Measurements from ENCODE around the gene TDRD6.

The TDRD6 gene

DNA sequence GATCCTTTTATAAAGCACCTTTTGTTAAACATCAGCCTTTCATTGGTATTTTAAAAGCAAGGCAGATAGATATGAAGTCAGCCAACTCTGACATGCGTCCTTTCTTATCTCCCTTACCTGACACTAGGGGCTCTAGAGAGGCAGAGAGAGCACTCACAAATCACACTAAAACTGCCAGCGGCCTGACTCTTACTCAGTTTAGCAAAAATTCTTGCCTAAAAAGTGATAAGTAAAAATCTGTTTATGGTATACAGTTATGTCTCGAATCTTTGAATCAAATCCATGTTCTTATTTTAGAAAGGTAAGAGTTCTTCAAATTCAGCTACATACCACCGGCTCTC is 10.4 kb upstream of the TDRD6 start:
- peak; percentile 9 for DNase-seq (ENCODE audit: low read depth, low spot score)

DNA sequence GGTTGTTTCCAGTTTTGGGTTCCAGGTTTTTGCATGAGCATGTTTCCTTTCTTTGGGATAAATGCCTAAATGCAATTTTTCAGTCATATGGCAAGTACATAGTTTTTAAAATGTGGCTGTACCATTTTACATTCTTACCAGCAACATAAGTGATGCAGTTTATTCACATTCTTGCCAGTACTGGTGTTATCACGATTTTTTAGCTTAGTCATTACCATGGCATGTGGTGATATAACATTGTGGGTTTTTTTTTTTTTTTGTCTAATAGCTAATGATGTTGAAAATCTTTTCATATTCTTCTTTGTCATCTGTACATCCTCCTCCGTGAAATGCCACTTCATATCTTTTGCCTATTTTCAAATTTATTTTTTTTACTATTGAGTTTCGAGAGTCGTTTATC is 2.9 kb upstream of the TDRD6 start:
- no peak for DNase-seq (ENCODE audit: low read depth, low spot score)

DNA sequence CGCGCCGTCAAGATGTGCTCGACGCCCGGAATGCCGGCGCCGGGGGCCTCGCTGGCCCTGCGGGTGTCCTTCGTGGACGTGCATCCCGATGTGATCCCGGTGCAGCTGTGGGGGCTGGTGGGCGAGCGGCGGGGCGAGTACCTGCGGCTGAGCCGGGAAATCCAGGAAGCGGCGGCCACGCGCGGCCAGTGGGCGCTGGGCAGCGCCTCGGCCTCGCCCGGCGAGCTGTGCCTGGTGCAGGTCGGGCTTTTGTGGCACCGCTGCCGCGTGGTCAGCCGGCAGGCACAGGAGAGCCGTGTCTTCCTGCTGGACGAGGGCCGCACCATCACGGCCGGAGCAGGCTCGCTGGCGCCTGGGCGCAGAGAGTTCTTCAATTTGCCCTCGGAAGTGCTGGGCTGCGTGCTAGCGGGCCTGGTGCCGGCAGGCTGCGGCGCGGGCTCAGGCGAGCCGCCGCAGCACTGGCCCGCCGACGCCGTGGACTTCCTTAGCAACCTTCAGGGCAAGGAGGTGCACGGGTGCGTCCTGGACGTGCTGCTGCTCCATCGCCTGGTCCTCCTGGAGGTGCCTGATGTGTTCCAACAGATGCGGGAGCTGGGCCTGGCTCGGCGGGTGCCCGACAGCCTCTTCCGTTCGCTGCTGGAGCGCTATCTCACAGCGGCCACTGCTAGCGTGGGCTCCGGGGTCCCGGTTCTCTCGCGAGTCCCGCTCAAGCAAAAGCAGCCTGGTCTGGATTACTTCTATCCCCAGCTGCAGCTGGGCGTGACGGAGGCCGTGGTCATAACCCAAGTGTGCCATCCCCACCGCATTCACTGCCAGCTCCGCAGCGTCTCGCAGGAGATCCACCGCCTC is 656 bp downstream of the TDRD6 start:
- no peak for DNase-seq (ENCODE audit: low read depth, low spot score)

DNA sequence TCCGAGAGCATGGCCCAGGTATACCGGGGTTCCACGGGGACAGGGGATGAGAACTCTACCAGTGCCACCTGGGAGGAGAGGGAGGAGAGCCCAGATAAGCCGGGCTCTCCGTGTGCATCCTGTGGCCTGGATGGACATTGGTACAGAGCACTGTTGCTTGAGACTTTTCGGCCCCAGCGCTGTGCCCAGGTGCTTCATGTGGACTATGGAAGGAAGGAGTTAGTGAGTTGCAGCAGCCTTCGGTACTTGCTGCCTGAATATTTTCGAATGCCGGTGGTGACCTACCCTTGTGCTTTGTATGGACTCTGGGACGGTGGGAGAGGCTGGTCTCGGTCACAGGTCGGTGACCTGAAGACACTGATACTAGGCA is 1.3 kb downstream of the TDRD6 start:
- no peak for DNase-seq (ENCODE audit: low read depth, low spot score)

DNA sequence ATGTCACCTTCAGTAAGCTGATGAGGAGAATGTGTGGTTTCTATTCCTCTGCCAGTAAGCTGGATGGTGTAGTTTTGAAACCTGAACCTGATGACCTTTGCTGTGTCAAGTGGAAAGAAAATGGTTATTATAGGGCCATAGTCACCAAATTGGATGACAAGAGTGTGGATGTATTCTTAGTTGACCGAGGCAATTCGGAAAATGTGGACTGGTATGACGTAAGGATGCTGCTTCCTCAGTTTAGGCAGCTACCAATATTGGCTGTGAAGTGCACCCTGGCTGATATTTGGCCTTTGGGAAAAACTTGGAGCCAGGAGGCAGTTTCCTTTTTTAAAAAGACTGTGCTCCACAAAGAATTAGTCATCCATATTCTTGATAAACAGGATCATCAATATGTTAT is 2.0 kb downstream of the TDRD6 start:
- DNase-seq (ENCODE audit: low read depth, low spot score) = no peak

DNA sequence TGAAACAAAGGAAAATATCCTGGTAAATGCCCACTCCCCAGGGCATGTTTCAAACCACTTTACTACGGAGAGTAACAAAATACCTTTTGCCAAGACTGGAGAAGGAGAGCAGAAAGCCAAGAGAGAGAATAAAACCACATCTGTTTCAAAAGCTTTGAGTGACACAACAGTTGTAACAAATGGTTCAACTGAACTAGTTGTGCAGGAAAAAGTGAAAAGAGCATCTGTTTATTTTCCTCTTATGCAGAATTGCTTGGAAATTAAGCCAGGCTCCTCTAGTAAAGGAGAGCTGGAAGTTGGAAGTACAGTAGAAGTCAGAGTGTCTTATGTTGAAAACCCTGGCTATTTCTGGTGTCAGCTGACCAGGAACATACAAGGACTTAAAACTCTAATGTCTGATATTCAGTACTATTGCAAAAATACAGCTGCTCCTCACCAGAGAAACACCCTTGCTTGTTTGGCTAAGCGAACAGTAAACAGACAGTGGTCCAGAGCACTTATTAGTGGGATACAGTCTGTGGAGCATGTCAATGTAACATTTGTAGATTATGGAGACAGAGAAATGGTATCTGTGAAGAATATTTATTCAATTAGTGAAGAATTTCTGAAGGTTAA is 2.6 kb downstream of the TDRD6 start:
- DNase-seq (ENCODE audit: low read depth, low spot score) = no peak

DNA sequence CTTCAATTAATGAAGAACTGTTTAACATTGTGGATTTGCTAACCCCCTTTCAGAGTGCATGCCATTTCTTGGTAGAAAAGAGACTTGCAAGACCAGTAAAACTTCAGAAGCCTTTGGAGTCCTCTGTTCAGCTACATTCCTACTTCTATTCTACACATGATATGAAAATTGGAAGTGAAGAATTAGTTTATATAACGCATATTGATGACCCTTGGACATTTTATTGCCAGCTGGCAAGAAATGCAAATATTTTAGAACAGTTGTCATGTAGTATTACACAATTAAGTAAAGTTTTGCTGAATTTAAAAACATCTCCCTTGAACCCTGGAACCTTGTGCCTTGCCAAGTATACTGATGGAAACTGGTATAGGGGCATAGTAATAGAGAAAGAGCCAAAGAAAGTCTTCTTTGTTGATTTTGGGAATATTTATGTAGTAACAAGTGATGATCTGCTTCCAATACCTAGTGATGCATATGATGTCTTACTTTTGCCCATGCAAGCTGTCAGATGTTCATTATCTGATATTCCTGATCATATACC is 3.3 kb downstream of the TDRD6 start:
- no peak for DNase-seq (ENCODE audit: low read depth, low spot score)

DNA sequence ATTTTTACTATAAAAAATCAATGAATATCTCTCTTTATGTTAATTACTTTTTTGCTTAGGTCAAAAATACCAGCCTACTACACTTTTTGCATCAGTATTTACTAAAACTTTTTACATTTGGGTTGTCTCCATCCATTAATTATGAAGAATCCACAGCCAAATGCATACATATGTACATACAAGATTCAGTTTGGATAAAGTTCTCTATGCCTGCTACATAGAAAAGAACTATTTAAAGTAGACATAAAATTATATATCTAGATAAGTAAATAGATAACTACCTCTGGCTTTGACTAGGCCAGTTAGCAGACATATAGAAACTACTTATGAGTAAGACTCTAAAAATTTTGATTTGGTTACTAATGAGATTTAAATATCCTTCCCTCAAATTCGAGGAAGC is 12.3 kb downstream of the TDRD6 start:
- no peak for DNase-seq (ENCODE audit: low read depth, low spot score)

DNA sequence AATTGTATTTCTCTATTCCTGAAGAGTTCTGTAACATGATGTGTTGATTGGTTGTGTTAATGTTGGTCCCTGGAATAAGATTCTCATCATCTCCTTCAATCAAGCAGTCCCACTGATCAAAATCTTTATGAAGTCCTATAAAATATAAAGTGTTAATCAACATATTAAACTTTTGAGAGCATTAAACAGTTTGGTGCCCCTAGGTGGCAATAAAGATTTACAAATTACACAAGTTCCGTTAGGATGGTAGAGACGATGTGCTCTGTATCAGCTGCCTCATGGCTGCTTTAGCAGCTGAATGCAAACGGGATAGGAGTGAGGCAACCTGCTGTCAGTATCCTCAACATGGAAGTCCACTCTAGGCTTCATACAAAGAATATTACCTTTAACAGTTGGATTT is 16.9 kb downstream of the TDRD6 start:
- no peak for DNase-seq (ENCODE audit: low read depth, low spot score)

DNA sequence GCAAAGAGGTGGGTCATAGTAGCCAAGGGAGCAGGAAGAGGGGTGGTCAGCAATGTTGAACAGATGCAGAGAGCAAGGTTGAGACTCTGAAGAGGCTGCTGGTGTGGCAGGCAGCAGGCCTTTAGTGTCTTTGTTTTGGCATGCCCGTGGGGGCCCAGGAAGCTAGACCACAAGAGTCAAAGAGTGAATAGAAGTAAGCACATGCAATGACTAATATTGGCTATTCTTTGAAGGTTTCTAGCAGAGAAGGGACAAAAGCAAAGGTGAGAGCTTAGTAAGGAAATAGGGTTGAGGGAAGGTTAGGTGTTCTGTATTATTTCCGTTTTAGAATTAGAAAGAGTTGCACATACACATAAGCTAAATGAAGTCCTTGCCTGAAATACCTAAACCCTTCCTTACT is 18.8 kb downstream of the TDRD6 start:
- no peak for DNase-seq (ENCODE audit: low read depth, low spot score)

DNA sequence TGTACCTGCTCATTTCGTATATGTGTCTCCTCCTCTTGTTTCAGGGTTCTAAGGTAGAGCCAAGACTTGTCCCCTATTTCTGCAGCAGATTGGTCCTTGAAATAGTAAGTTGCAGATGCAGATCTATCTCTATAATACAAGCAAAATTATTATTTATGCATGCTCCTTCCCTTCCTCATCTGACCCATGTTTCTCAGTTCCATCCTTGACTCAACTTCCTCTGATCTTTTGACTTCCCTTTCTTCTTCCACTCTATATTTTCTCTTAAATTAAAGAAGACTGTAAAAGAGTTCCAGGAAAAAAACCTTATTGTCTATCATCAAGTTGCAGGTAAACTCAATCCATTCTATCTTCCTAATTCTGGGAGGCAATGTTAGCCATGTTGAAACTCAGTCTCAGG is 23.8 kb downstream of the TDRD6 start:
- no peak for DNase-seq (ENCODE audit: low read depth, low spot score)

DNA sequence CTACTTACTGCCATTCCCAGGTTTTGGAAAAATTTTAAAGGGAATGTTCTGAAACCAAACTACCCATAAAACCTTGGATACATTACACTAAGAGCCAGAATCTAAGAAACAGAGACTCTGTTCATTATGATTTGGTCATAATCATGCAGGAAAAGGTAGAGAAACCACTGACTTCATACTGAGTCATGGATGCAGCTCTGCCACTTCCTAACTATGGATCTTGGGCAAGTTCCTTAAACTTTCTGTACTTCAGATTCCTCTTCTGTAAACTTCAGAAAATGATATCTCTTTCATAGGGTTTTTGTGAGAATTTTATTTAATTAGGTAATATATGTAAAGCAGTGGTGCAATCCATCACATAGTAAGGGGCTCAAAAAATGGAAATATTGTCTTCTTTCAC is 27.5 kb downstream of the TDRD6 start:
- DNase-seq (ENCODE audit: low read depth, low spot score) = no peak

DNA sequence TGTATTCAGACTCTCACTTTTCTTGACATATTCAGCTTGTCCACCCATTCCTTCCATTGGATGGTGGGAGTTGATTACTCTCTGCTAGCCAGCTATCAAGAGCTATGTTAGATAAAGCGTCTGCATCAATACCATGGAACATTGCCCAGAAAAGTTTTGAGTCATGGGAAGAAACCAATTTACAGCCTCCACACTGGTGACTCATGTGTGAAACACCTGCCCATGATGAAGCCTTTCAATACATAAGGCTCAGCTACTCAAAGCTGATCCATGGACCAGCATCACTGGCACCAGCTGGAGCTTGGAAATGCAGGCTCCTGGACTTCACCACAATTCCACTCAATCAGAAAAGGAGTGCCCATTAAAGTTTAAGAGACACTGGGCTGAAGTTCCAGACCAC is 31.4 kb downstream of the TDRD6 start:
- DNase-seq (ENCODE audit: low read depth, low spot score) = no peak

DNA sequence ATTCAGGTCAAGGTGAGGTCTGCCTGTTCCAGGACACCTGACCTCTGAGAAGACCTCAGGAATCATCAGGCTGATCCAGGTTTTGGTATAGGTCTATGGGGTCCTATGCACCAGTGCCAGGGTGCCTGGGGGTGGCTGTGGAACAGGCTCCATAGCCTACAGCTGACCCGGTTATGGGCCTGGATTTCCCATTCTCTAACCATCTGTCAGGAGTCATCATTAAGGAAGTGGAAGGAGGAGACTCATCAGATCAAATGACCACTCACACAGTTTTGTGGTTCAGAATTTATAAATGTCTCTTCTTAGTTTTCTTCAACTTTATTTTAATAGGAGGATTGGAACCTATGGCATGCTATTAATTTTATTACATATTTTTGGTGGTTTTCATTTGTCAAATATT is 32.7 kb downstream of the TDRD6 start:
- DNase-seq (ENCODE audit: low read depth, low spot score) = no peak

DNA sequence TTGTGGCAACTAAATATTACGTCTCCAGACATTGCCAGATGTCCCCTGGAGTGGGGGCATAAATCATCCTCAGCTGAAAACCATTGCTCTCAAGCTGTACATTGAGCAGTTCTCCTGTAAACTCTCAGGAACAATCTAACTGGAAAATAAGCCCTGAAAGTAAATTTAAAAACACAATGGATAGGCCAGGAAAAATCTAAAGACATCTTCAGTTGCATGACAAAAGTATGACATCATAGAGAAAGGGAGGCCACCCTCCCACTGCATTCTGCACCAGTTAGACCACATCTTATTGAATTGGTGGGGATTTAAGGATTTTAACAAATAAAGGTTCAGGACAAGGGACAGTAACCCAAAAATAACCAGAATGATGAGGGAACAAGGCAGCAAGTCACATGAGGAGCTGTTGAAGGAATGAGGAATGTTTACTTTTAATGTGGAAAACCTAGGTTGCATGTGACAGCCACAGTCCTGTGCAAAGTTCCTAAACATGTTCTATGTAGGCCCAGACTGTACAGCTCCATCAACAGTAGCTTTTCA is 42.2 kb downstream of the TDRD6 start:
- no peak for DNase-seq (ENCODE audit: low read depth, low spot score)

DNA sequence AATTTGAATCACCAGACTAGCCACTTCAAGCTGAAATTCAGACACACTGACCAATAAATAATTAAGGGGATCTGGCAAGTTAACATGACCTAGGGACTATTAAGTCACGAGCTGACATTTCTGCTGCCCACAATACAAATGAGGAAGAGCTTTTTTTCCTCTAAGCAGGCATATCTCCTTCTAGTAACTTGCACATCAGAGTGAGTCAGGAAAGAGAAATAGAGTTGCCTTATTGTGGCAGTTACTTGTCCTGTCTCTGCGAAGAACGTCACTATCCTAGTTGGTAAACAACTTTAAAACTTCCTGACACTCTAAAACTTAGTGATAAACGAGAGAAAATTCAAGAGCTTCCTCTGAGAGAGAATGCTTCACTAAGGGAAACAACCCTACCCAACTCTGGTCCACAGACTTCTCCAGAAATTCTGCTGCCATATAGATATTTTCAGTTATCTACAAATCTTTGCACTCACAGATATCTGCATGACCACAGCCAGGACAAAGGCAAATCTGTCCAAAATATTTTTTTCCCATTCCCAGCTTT is 43.3 kb downstream of the TDRD6 start:
- no peak for DNase-seq (ENCODE audit: low read depth, low spot score)

DNA sequence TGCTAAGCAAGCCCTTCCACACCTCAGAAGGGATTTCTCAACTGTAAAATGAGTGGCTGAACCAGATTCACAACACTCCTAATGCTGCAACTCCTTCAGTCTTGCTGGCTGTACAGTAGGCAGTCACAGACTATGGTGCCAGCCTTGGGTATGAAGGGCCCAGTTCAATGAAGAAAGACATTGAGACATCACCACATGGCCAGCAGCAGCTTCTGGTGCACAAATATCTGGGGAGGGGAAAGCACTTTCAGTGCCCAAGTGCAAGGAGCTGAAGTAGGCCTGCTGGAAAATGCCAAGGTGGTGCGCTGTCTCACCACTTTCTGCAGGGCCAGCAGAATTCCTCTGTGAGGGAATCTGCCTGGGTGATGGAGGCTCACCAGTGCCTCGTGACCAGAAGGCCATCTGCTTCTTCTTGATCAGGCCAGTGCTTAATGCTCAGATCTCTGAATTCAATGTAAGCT is 45.7 kb downstream of the TDRD6 start:
- DNase-seq (ENCODE audit: low read depth, low spot score) = no peak

DNA sequence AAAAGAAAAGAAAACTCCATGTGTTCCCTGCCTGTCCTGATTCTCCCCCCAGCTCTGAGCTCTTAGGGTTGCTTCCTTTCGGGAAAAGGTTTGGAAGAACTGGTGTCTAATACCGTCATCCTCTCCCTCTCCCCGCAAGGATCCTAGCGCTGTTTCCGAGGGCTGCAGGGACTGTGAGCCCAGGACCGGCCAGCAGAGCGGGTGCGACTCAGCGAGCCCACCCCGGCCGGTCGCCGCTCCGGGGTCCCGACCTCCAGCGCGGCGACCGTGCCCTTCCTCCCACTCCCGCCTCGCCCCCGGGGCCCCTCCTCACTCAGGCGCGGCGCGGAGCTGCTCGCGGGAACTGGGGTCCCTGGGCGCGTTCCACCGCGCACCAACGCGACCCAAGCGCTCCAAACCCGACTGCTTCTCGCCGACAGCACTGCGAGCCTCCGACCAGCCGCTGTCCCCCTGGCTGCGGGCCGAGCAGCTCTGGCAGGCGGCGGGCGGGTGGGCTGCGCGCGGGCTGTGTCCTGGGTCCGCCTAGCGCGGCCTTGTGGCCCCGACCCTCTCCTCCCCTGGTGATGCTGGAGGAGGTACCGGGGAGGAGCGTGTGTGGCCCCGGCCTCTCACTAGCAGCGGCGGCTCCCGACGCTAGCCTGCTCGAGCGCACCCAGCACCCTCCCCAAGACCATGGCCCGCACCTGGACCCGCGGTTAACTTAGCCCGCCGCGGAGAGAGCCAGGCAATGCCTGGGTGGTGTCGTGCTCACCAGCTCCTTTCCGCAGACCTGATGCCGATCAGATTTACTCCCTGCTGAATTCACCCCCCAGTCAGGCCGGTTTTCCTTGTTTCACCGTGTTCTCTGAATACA is 47.4 kb downstream of the TDRD6 start, which contains the start of gene PLA2G7:
Gene PLA2G7 (minus strand): TSS at position 509 of the 853 bp plus-strand sequence. CDS start 12,484 bp downstream, outside the sequence.
- no peak for DNase-seq (ENCODE audit: low read depth, low spot score)

DNA sequence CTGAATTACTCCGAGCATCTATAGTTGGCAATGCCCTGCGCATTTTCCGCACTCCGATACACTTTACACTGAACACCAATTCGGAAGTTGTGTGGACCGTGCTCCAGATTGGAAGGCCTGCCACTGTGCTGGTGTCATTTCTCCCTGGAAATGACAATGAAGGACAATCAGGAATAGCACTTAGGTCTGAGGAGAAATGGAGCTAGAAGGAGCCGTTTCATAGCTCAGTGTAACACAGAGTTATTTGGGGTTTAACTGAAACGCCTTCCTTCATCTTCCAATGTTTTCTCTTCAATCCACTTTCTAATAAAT is 48.0 kb downstream of the TDRD6 start:
- DNase-seq (ENCODE audit: low read depth, low spot score) = no peak

DNA sequence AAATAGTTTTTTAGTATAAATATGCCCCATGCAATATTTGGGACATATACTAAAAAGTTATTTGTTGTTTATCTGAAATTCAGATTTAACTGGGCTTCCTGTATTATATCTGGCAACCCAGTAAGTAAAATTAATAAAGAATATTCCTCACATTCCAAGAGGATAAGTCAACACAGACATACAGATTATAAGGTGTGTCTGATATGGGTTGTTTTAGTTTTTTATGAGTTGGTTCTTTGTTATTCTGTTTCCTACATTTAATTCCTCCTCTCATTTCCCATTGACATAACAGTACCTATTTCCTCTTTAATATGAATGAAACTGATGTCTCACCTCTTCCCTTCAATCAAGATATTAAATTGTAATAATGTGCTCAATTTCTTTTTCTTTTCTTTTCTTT is 49.2 kb downstream of the TDRD6 start:
- DNase-seq (ENCODE audit: low read depth, low spot score) = no peak

DNA sequence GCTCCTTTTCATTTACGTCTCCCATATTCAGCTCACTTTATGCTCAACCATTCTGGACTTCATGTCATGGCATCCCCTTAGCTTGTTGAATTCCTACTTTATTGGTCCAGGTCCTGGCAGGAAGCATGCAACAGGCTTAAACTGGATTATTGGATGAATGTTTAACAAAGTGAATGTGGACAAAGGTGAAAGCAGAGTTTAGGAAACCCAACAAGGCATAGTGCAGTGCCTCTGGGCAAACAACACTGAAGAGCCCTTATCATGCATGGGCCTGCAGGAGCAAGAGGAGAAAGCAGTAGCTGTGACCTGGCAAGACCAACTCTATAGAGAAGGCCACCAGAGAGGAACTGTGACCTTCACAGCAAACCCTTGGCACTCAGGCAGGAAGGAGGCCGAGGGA is 53.8 kb downstream of the TDRD6 start:
- no peak for DNase-seq (ENCODE audit: low read depth, low spot score)

DNA sequence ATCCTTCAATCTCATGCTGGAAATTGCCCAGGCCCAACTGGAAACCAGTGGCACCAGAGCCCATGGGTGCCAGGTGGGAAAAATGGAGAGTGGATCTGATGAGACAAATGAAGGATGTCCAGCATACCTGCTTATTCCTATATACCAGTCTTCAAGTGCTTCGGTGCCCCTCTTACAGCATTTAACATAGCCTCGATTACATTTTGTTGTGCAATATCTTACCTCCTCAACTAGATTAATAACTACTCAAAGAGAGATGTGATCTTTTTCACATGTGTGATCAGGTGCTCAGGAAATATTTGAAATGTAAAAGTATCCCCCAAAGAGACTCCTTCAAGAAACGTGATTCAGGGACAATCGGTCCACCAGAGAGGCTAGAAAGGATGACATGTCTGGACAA is 54.2 kb downstream of the TDRD6 start:
- DNase-seq (ENCODE audit: low read depth, low spot score) = no peak
